ENCODE measurements around the gene AGMAT. TPM values are rescaled to one million over a fixed set of nuclear protein-coding genes. Genes with fewer than 3 reads are reported as not detected.
"Not testable (repeated sequence)": the region's sequence is repeated elsewhere in the genome, so short reads cannot be mapped to it uniquely, and the experiment has no call there.

The AGMAT gene
- total and polyA plus RNA-seq, 2 donors from 2014 or later: 6.2 to 119 TPM

- no peaks in the 10 kb centered on the region for H3K9me3 ChIP-seq (ENCODE audit: control insufficient read depth in 2 of 3, insufficient read depth in 1 of 3, low read length in 3 of 3)
- H3K4me3 ChIP-seq (ENCODE audit: low read length in 3 of 3): no peak overlapping the region
- peaks cover 0 to 8% (median 2%) of the 10 kb centered on the region in 3 donors for H3K4me1 ChIP-seq (ENCODE audit: control insufficient read depth in 2 of 3, insufficient read depth in 2 of 3, low read depth in 1 of 3, low read length in 3 of 3)
- no peaks in the 10 kb centered on the region for H3K36me3 ChIP-seq (ENCODE audit: control insufficient read depth in 2 of 3, insufficient read depth in 3 of 3, low read length in 3 of 3)
- H3K9ac ChIP-seq (ENCODE audit: low read length in 3 of 3): no peak overlapping the region
- no peak overlapping the region for H3K27ac ChIP-seq (ENCODE audit: low read depth in 2 of 2, low read length in 2 of 2)
- intact Hi-C loops (cut with DNase I): no loop called here
- TF ChIP-seq CTCF (IDR thresholded peaks at IDR 0.05; ENCODE audit: borderline replicate concordance, extremely low read depth, insufficient read depth): no peak
- no peak for DNase-seq
- no peaks in the 10 kb centered on the region for H3K27me3 ChIP-seq (ENCODE audit: control insufficient read depth, insufficient read depth, low read length)
- FAIRE-seq: no peak
Observed at GRCh38 chr1:15605398-15606383, 20.8 kb upstream of the AGMAT start.

- FAIRE-seq; H3K27me3 ChIP-seq (ENCODE audit: control insufficient read depth, insufficient read depth, low read length); intact Hi-C loops (cut with DNase I); H3K9ac ChIP-seq (ENCODE audit: low read length in 3 of 3); H3K36me3 ChIP-seq (ENCODE audit: control insufficient read depth in 2 of 3, insufficient read depth in 3 of 3, low read length in 3 of 3); H3K9me3 ChIP-seq (ENCODE audit: control insufficient read depth in 2 of 3, insufficient read depth in 1 of 3, low read length in 3 of 3); H3K27ac ChIP-seq (ENCODE audit: low read depth in 2 of 2, low read length in 2 of 2); H3K4me1 ChIP-seq (ENCODE audit: control insufficient read depth in 2 of 3, insufficient read depth in 2 of 3, low read depth in 1 of 3, low read length in 3 of 3): not testable (repeated sequence)
- H3K4me3 ChIP-seq (ENCODE audit: low read length in 3 of 3): peak overlapping the region in 1 of 3 donors; percentile 95
- DNase-seq: peak in 1 of 5 donors; percentile 75
Observed at GRCh38 chr1:15604400-15604799, 19.5 kb upstream of the AGMAT start.

GRCh38 chr1:15603966-15604282 is 19.1 kb upstream of the AGMAT start:
- H3K4me1 ChIP-seq (ENCODE audit: control insufficient read depth in 2 of 3, insufficient read depth in 2 of 3, low read depth in 1 of 3, low read length in 3 of 3); H3K9me3 ChIP-seq (ENCODE audit: control insufficient read depth in 2 of 3, insufficient read depth in 1 of 3, low read length in 3 of 3); H3K27me3 ChIP-seq (ENCODE audit: control insufficient read depth, insufficient read depth, low read length); H3K36me3 ChIP-seq (ENCODE audit: control insufficient read depth in 2 of 3, insufficient read depth in 3 of 3, low read length in 3 of 3); FAIRE-seq; intact Hi-C loops (cut with DNase I); DNase-seq: not testable (repeated sequence)
- Histone ChIP-seq H3K9ac (ENCODE audit: low read length in 3 of 3) (peak overlapping the region in 2 of 3 donors; percentile 20 to 86), H3K27ac (ENCODE audit: low read depth in 2 of 2, low read length in 2 of 2) (peak overlapping the region; percentile 42 to 85), H3K4me3 (ENCODE audit: low read length in 3 of 3) (peak overlapping the region; percentile 91 to 95 (median 94))

- DNase-seq: peak; percentile 97 to 99 (median 98)
Observed at GRCh38 chr1:15603050-15603965, 18.5 kb upstream of the AGMAT start.

More at GRCh38 chr1:15603050-15603965, 18.5 kb upstream of the AGMAT start:
- H3K4me1 ChIP-seq (ENCODE audit: control insufficient read depth in 2 of 3, insufficient read depth in 2 of 3, low read depth in 1 of 3, low read length in 3 of 3): peaks cover 0 to 8% (median 2%) of the 10 kb centered on the region in 3 donors
- H3K27ac ChIP-seq (ENCODE audit: low read depth in 2 of 2, low read length in 2 of 2): peak overlapping the region; percentile 42 to 85
- no peaks in the 10 kb centered on the region for H3K36me3 ChIP-seq (ENCODE audit: control insufficient read depth in 2 of 3, insufficient read depth in 3 of 3, low read length in 3 of 3)
- H3K27me3 ChIP-seq (ENCODE audit: control insufficient read depth, insufficient read depth, low read length): no peaks in the 10 kb centered on the region
- H3K9me3 ChIP-seq (ENCODE audit: control insufficient read depth in 2 of 3, insufficient read depth in 1 of 3, low read length in 3 of 3): no peaks in the 10 kb centered on the region
- H3K9ac ChIP-seq (ENCODE audit: low read length in 3 of 3): peak overlapping the region; percentile 74 to 86 (median 74)
- peak; percentile 15 for FAIRE-seq
- no peak for TF ChIP-seq CTCF (IDR thresholded peaks at IDR 0.05; ENCODE audit: borderline replicate concordance, extremely low read depth, insufficient read depth)
- intact Hi-C loops (cut with DNase I): no loop called here
- H3K4me3 ChIP-seq (ENCODE audit: low read length in 3 of 3): peak overlapping the region; percentile 91 to 95 (median 94)

Measured in kidney (tissue), 14 donors.